HG03196 (cell line): ENCODE results near the gene E2F8.
"Not testable (repeated sequence)": the region's sequence is repeated elsewhere in the genome, so short reads cannot be mapped to it uniquely, and the experiment has no call there.

Experiments used
- ATAC-seq: cut with Tn5 transposase; IDR thresholded peaks from one replicate; pipeline ENCODE4 v1.9.1; 2021; ENCODE audit not compliant: unreplicated experiment

E2F8 gene, protein sequence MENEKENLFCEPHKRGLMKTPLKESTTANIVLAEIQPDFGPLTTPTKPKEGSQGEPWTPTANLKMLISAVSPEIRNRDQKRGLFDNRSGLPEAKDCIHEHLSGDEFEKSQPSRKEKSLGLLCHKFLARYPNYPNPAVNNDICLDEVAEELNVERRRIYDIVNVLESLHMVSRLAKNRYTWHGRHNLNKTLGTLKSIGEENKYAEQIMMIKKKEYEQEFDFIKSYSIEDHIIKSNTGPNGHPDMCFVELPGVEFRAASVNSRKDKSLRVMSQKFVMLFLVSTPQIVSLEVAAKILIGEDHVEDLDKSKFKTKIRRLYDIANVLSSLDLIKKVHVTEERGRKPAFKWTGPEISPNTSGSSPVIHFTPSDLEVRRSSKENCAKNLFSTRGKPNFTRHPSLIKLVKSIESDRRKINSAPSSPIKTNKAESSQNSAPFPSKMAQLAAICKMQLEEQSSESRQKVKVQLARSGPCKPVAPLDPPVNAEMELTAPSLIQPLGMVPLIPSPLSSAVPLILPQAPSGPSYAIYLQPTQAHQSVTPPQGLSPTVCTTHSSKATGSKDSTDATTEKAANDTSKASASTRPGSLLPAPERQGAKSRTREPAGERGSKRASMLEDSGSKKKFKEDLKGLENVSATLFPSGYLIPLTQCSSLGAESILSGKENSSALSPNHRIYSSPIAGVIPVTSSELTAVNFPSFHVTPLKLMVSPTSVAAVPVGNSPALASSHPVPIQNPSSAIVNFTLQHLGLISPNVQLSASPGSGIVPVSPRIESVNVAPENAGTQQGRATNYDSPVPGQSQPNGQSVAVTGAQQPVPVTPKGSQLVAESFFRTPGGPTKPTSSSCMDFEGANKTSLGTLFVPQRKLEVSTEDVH

DNA sequence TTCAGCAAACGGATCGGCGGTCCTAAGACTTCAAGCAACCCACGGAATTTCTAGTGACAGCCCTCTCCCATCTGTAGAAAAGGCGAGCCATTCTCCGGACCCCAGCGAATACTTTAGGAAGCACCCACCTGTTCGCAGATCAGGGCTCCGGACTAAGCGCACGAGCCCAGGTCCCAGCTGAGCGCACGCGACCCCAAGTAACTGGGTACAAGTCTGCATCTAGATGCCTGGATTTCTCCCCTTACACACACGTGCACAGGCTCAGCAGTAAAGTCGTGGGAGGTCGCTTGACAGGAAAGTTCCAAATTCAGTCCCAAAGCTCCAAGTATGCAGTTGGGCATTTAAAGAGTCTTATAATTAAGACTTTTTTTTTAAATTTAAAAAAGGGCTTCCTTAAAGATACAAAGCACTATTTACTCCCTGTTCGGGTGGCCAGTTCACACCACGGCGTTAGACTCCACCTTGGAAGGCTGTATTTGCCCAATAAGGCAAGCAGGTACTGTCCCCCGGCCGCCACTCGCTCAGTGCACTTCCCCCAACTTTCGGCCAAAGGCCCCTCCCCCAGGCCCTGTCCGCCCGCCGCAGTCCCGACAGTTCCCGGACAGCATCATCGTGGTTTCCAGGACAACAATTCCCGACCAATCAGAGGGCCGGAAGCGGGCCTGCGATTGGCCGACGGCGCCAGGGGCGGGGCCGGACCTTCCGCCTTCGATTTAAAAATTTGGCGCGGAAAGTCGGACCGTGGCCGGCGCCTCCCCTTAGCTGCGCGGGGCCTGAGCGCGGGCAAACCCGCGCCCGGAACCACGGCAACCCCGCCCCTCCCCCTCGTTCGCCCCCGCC lies at the start of gene E2F8:
Gene E2F8, minus strand, starts transcription at position 526 of the 840 bp plus-strand sequence. CDS start 824 bp downstream, outside the sequence.
- peak; percentile 90 for ATAC-seq

DNA sequence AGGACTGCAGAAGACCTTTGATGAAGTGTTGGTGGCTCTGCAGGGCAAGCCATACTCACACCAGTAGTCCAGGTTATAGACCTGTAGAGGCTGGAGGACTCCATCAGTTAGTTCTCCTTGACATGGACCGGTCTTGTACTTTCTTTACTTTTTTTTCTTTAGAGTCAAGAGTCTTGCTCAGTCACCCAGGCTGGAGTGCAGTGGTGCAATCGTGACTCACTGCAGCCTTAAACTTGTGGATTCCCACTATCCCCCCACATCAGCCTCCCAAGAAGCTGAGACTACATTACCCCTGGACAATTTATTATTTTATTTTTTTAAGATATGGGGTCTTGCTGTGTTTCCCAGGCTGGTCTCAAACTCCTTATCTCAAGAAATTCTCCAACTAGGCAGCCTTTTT lies 49.6 kb upstream of the E2F8 start:
- no peak for ATAC-seq

- no peak for ATAC-seq
Observed at GRCh38 chr11:19288256-19288655, 47.5 kb upstream of the E2F8 start.

DNA sequence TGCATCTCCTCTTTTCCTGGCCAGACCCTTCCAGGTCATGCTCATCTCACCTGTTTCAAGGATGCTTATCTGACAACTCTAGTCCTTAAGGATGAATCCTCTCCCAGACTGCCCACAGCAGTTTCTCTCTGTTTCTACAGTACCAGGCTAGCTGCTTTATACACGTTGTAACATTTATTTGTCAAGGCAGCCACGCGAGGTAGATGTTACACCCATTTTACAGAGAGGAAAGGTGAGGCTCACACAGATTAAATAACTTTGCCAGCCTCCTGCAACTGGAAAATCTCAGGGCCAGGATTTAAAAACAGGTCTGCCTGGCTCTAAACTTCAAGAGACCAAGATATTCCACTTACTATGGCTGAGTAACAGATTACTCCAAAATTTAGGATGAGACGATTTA lies 45.7 kb upstream of the E2F8 start:
- ATAC-seq, result no peak

DNA sequence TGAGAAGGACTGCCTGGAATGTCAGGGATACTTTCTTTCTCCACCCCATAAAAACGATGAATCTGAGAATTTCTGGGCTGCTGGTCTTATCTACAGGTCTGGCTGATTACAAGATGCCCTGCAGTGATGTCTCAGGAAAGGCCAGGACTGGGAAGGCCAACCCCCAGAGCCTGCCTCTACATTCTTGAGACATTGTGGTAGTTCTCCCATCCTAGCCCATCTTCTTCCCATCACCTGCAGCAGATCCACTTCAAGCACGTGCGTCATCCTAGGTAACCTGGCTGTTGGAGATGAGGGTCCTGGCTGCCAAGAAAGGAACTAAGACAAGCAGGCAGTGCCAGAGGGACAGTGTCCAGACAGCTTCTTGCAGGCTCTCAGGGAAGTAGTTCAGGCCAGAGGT lies 44.1 kb upstream of the E2F8 start:
- ATAC-seq, result no peak

DNA sequence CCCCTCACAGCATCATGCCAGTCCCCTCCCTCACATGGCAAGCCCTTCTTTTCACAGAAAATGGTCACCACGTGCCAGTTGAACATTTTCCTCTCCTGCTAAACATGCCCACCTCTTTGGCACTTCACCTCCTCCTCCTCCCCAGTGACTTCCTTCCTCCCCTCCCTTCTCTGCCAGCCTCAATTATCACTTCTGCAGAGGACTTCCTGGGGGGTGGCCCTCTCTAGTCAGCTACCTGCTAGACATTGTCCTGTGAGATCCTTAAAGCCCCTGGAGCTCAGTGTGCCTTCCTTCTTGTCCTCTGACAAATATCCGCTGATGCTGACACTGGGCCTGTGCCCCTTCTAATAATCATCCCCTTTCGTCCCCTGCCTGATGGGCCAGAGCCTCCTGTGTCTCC lies 43.2 kb upstream of the E2F8 start:
- ATAC-seq, result no peak

DNA sequence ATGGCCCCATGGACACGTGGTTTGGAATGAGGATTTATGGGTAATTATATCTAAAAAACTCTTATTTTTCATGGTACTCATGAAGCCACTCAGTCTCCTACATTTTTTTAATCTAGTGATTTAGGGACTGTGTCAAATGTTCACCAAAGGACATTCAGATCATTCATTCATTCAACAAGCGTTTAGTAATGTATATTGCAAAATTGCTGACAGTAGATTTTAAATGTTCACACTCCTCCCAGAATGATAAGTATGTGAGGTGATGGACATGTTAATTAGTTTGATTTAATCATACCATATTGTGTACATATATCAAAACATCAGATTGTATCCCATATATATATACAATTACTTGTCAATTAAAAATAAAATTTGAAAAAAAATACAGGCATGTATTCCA lies 40.8 kb upstream of the E2F8 start:
- no peak for ATAC-seq

DNA sequence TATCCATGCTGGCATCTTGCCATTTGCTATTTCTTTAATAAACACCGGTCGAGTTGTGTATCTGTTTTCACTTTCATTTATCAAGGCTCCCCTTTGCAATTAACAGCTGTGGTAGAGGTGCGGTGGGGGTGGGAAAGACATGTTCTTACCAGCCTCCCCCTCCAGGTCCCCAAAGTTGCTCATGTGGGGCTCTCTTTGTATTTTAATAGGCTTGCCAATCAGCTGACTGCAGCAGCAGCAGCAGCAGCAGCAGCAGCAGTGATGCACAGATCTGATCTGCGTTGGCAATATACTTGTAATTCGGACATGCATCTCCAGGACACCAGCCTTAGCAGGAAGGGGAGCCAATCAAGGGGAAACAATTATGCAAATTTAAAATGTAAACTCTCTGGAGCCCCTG lies 40.3 kb upstream of the E2F8 start:
- no peak for ATAC-seq

- no peak for ATAC-seq
Observed at GRCh38 chr11:19279451-19279850, 38.7 kb upstream of the E2F8 start.

DNA sequence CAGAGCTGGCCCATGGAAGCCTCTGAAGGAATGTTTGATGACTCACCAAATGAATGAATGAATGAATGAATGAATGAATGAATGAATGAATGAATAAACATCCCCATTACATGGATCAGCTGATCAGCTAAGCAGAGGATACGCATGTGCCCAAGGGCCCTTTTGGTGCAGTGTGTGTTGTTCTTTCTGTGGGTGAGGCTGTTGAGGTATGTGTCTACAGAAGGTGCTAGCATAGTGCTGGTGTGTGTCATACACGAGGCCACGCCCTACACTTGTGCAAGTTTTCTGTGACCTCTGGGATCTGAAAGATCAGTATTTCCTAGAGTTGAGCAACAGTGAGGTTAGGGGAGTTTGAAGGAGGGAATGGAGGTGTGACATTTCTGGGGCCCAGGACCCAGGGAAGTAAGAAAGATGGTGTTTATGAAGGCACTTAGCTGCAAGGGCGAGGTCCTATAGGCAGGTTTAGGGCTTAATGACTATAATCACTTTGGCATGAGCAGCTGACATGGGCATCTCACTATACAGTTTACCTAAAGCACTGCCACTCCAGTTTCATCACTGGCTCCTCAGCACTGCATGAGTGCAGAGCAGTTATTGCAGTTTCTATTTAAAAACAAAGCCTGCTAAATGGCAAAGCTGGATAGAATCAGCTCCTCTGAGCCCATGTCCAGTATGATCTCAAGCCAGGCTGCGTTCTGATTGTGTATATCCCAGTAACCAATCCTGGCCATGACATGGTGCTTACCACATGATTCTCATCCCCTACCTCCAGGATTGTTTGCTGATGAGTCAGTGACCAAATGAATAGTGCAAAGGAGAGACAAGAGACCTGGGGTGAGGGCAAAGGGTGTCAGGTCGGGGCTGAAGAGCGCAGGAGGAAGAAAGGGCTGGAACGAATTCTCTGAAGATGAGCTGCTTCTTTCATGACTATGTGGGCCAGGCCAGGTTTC lies 36.4 kb upstream of the E2F8 start:
- no peak for ATAC-seq

DNA sequence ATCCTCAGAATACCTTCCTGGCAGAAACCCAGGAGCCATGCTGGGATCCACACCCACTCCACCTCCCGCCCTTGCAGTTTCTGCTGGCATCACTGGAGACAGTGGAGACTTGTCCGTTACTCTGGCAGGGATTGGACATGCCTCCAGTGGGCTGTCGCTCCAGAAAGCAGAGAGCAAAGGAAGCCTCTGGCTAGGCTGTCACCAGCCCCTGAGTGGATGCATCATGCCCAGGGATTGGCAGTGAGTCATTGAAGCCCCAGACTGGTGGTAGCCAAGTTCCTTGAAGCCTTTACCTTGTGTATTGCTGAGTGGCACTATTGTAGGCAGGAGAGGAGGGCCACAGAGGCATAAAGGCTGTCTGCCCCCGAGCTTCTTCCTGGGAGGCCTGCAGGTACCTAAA lies 34.8 kb upstream of the E2F8 start:
- no peak for ATAC-seq

DNA sequence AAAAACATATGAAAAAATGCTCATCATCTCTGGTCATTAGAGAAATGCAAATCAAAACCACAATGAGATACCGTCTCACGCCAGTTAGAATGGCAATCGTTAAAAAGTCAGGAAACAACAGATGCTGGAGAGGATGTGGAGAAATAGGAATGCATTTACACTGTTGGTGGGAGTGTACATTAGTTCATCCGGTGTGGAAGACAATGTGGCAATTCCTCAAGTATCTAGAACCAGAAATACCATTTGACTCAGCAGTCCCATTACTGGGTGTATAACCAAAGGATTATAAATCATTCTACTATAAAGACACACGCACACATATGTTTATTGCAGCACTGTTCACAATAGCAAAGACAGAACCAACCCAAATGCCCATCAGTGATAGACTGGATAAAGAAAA lies 32.5 kb upstream of the E2F8 start:
- ATAC-seq, result not testable (repeated sequence)

DNA sequence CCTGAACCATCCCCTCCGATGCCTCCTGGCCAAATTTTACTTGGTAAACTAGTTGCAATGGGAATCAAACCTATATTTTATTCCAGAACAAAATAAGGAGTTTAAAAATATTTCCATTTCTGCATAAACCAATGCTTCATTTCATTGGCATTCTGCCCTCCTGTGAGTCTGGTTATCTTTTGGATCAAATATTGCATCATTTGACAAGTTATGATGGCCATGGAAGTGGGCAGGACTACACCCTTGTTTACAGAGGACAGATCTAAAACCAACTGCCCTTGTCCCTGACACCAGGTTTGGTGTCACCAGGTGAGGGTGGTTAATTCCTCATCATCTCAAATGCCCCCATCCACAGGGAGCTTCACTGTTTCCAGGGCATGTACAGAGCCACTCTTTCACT lies 28.2 kb upstream of the E2F8 start:
- no peak for ATAC-seq

GRCh38 chr11:19267567-19267966 lies 26.8 kb upstream of the E2F8 start:
- ATAC-seq, result no peak

DNA sequence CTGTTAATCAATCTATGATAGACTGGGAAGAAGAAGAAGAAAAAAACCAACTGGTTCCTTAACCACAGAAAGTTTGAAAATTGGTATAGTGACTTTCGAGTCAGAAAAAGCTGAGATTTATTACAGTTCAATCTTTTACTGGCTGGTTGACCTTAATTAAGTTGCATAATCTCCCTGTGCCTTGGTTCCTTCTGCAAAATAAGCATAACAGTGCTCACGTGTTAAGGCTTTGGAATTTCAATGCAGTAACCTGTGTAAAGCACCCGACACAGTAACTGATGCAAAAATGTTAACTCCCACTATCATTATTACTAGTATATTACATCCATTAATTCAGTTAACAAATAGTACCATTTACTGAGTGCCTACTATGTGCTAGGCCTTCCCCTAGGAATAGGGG lies 22.6 kb upstream of the E2F8 start:
- ATAC-seq, result no peak

DNA sequence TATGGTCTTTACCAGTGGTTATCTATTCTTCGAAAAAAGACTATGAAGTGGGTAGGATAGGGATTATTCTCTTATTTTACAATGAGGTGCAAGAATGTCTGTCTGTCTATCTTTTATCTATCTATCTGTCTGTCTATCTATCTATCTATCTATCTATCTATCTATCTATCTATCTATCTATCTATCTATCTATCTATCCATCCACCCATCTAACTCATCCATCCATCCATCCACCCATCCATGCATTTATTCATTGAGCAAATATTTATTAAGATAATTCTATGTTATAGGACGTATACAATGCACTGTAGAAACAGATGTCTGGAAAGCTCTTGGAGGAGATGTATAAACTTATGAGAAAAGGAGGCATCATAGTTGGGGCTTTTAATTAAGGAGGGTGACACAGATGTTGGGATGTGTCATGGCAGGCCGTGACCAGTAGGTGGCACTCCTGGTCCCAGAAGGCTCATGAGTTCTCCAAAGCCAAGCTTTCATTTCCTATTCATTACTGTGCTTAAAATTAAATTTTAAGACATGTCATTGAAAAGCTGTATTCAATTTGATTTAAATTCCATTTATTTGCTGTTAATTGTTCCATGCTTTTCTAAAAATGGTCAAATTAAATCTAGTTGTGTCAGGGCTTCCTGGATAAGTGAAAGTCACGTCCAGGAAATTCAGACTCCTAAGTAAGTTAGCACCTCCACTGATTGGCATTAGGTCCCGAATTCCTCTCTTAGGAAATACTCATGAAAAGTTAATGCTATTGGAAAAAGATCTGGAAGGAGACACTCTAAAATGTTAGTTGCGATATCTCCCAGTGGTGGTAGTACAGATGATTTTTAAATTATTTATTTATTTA lies 19.0 kb upstream of the E2F8 start:
- ATAC-seq, result peak; percentile 68

DNA sequence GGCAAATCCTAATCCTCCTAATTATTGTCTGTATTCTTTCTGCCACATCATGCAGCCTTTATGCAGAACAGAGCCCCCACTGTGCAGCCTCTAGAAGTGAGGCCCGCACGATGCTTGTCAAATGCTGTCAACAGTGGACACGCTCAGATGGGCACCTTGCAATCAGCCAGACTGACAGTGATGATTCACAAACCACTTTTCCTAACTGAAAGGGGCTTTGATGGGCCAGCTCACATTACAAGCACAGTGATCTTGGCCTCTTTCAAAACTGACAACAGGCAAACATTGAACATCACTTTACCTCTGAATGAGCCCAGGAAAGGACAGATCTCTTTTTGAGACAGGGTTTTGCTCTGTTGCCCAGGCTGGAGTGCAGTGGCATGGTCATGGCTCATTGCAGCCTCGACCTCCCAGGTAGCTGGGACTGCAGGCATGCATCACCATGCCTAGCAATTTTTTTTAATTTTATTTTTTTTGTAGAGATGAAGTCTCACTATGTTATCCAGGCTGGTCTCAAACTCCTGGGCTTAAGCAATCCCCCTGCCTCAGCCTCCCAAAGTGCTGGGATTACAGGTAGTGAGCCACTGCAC lies 18.0 kb upstream of the E2F8 start:
- no peak for ATAC-seq

- ATAC-seq, result not testable (repeated sequence)
Observed at GRCh38 chr11:19254441-19254840, 13.7 kb upstream of the E2F8 start.

GRCh38 chr11:19253817-19254216 lies 13.1 kb upstream of the E2F8 start:
- ATAC-seq, result no peak
